ENCODE results near the gene ZDHHC19.
"Not testable (repeated sequence)": the region's sequence is repeated elsewhere in the genome, so short reads cannot be mapped to it uniquely, and the experiment has no call there.

The ZDHHC19 gene

GRCh38 chr3:196244166-196244565 is 33.0 kb upstream of the ZDHHC19 start:
- CTCF ChIA-PET; H3K9me3 ChIP-seq (ENCODE audit: control extremely low read depth in 1 of 5, control insufficient read depth in 4 of 5, insufficient read depth in 2 of 5, low read depth in 1 of 5, low read length in 4 of 5); POLR2A ChIA-PET; H3K4me3 ChIP-seq (ENCODE audit: control insufficient read depth in 1 of 7, extremely low read depth in 1 of 7, insufficient read depth in 4 of 7, low read depth in 2 of 7, low read length in 6 of 7); DNase-seq; H3K4me1 ChIP-seq (ENCODE audit: control extremely low read depth in 1 of 4, control insufficient read depth in 4 of 4, insufficient read depth in 4 of 4, low read length in 3 of 4); H3K27me3 ChIP-seq (replicated peaks in 2 of 5; ENCODE audit: control insufficient read depth in 4 of 5, insufficient read depth in 5 of 5, low read length in 4 of 5); H3K27ac ChIP-seq (ENCODE audit: insufficient read depth in 1 of 2, low read depth in 1 of 2, low read length in 2 of 2, poor library complexity in 1 of 2, severe bottlenecking in 2 of 2): not testable (repeated sequence)
- WGBS (ENCODE audit: insufficient coverage) = 98% methylated on average over 12 of the region's 34 CpGs
- peaks cover 21 to 47% (median 39%) of the 10 kb centered on the region in 4 experiments for H3K36me3 ChIP-seq (ENCODE audit: control insufficient read depth in 4 of 4, insufficient read depth in 4 of 4, low read length in 3 of 4)

- 50% methylated on average over 2 of the region's 8 CpGs for WGBS (ENCODE audit: insufficient coverage)
- no peaks in the 10 kb centered on the region for H3K9me3 ChIP-seq (ENCODE audit: control extremely low read depth in 1 of 5, control insufficient read depth in 4 of 5, insufficient read depth in 2 of 5, low read depth in 1 of 5, low read length in 4 of 5)
- H3K4me3 ChIP-seq (ENCODE audit: control insufficient read depth in 1 of 7, extremely low read depth in 1 of 7, insufficient read depth in 4 of 7, low read depth in 2 of 7, low read length in 6 of 7) = no peak overlapping the region
- POLR2A ChIA-PET = no interaction called here
- no peak for DNase-seq
- no peak overlapping the region for H3K27ac ChIP-seq (ENCODE audit: insufficient read depth in 1 of 2, low read depth in 1 of 2, low read length in 2 of 2, poor library complexity in 1 of 2, severe bottlenecking in 2 of 2)
- CTCF ChIA-PET = no interaction called here
- peaks cover 16 to 57% (median 44%) of the 10 kb centered on the region in 4 experiments for H3K36me3 ChIP-seq (ENCODE audit: control insufficient read depth in 4 of 4, insufficient read depth in 4 of 4, low read length in 3 of 4)
- no peaks in the 10 kb centered on the region for H3K4me1 ChIP-seq (ENCODE audit: control extremely low read depth in 1 of 4, control insufficient read depth in 4 of 4, insufficient read depth in 4 of 4, low read length in 3 of 4)
- H3K27me3 ChIP-seq (replicated peaks in 2 of 5; ENCODE audit: control insufficient read depth in 4 of 5, insufficient read depth in 5 of 5, low read length in 4 of 5) = no peaks in the 10 kb centered on the region
Observed at GRCh38 chr3:196241704-196242103, 30.5 kb upstream of the ZDHHC19 start.

GRCh38 chr3:196240424-196240823 is 29.2 kb upstream of the ZDHHC19 start:
- CTCF ChIA-PET = interaction anchor here (0.8 to 1.7 kb wide), 2 partner anchors 13 kb away, joined by 3 read pairs; no protein-coding TSS in a partner anchor
- 100% methylated on average over 1 of the region's 4 CpGs for WGBS (ENCODE audit: insufficient coverage)
- no peaks in the 10 kb centered on the region for H3K27me3 ChIP-seq (replicated peaks in 2 of 5; ENCODE audit: control insufficient read depth in 4 of 5, insufficient read depth in 5 of 5, low read length in 4 of 5)
- H3K4me3 ChIP-seq (ENCODE audit: control insufficient read depth in 1 of 7, extremely low read depth in 1 of 7, insufficient read depth in 4 of 7, low read depth in 2 of 7, low read length in 6 of 7) = no peak overlapping the region
- POLR2A ChIA-PET = no interaction called here
- peaks cover 0 to 3% (median 0%) of the 10 kb centered on the region in 4 experiments for H3K4me1 ChIP-seq (ENCODE audit: control extremely low read depth in 1 of 4, control insufficient read depth in 4 of 4, insufficient read depth in 4 of 4, low read length in 3 of 4)
- no peaks in the 10 kb centered on the region for H3K9me3 ChIP-seq (ENCODE audit: control extremely low read depth in 1 of 5, control insufficient read depth in 4 of 5, insufficient read depth in 2 of 5, low read depth in 1 of 5, low read length in 4 of 5)
- peaks cover 14 to 46% (median 34%) of the 10 kb centered on the region in 4 experiments for H3K36me3 ChIP-seq (ENCODE audit: control insufficient read depth in 4 of 4, insufficient read depth in 4 of 4, low read length in 3 of 4)
- no peak for DNase-seq
- no peak overlapping the region for H3K27ac ChIP-seq (ENCODE audit: insufficient read depth in 1 of 2, low read depth in 1 of 2, low read length in 2 of 2, poor library complexity in 1 of 2, severe bottlenecking in 2 of 2)

DNA sequence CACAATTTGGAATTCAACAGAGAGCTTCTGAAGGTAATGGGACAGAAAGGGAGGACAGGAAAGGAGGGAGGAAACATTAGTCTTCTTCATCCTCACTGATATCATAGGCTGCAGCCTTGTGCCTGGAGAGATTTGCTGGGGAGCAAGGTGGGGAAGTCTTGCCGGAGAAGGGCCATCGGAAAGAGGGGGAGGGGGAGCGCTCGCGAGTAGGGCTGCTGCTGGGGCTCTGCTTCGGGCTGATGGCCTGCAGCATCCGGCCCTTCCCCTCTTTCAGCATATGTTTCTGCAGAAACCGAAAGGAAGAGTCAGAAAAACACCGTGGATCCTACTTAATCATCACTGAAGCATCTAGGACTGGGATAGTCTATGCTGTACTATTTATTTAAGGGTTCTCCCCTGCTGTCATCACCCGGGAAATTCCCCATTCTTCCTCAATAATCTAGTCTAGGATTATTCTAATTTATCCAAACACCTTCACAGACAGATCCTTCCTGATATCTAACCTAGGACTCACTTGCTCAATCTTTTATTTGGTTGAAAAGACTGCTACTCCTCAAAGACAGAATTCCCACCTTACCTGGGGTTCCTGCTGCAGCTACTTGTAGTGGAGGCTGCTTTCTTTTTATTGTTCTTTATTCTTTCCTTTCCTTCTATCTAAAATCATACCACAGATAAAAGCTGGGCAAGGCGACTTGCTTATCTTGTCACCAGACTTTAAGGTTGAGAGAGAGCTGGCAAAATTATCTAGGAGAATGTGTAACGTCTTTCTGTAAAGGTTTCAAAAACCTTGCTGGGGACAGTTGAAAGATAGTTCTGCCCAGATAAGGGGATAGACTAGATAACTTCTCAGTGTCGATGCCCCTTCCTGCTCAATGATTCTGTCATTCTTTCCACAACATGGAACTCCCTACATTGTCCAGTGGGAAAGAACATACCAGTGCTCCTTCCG is 27.7 kb upstream of the ZDHHC19 start:
- Histone ChIP-seq H3K4me3 (ENCODE audit: control insufficient read depth in 1 of 7, extremely low read depth in 1 of 7, insufficient read depth in 4 of 7, low read depth in 2 of 7, low read length in 6 of 7) (no peak overlapping the region), H3K36me3 (ENCODE audit: control insufficient read depth in 4 of 4, insufficient read depth in 4 of 4, low read length in 3 of 4) (peaks cover 17 to 44% (median 33%) of the 10 kb centered on the region in 4 experiments), H3K27me3 (replicated peaks in 2 of 5; ENCODE audit: control insufficient read depth in 4 of 5, insufficient read depth in 5 of 5, low read length in 4 of 5) (no peaks in the 10 kb centered on the region), H3K4me1 (ENCODE audit: control extremely low read depth in 1 of 4, control insufficient read depth in 4 of 4, insufficient read depth in 4 of 4, low read length in 3 of 4) (peaks cover 0 to 3% (median 0%) of the 10 kb centered on the region in 4 experiments), H3K9me3 (ENCODE audit: control extremely low read depth in 1 of 5, control insufficient read depth in 4 of 5, insufficient read depth in 2 of 5, low read depth in 1 of 5, low read length in 4 of 5) (no peaks in the 10 kb centered on the region), H3K27ac (ENCODE audit: insufficient read depth in 1 of 2, low read depth in 1 of 2, low read length in 2 of 2, poor library complexity in 1 of 2, severe bottlenecking in 2 of 2) (no peak overlapping the region)
- 97% methylated on average over 11 of the region's 14 CpGs for WGBS (ENCODE audit: insufficient coverage)
- DNase-seq = no peak
- ChIA-PET POLR2A (no interaction called here), CTCF (interaction anchor here (0.6 kb wide), 1 partner anchor 16 kb away, joined by 3 read pairs; no protein-coding TSS in a partner anchor)

- ChIA-PET CTCF (no interaction called here), POLR2A (no interaction called here)
Observed at GRCh38 chr3:196237203-196237602, 26.0 kb upstream of the ZDHHC19 start.

GRCh38 chr3:196236223-196236622 is 25.0 kb upstream of the ZDHHC19 start:
- WGBS (ENCODE audit: insufficient coverage) = 97% methylated on average over 8 of the region's 8 CpGs
- ChIA-PET POLR2A (no interaction called here), CTCF (no interaction called here)
- Histone ChIP-seq H3K4me3 (ENCODE audit: control insufficient read depth in 1 of 7, extremely low read depth in 1 of 7, insufficient read depth in 4 of 7, low read depth in 2 of 7, low read length in 6 of 7) (no peak overlapping the region), H3K4me1 (ENCODE audit: control extremely low read depth in 1 of 4, control insufficient read depth in 4 of 4, insufficient read depth in 4 of 4, low read length in 3 of 4) (peaks cover 0 to 3% (median 0%) of the 10 kb centered on the region in 4 experiments), H3K27ac (ENCODE audit: insufficient read depth in 1 of 2, low read depth in 1 of 2, low read length in 2 of 2, poor library complexity in 1 of 2, severe bottlenecking in 2 of 2) (no peak overlapping the region), H3K27me3 (replicated peaks in 2 of 5; ENCODE audit: control insufficient read depth in 4 of 5, insufficient read depth in 5 of 5, low read length in 4 of 5) (no peaks in the 10 kb centered on the region), H3K9me3 (ENCODE audit: control extremely low read depth in 1 of 5, control insufficient read depth in 4 of 5, insufficient read depth in 2 of 5, low read depth in 1 of 5, low read length in 4 of 5) (no peaks in the 10 kb centered on the region), H3K36me3 (ENCODE audit: control insufficient read depth in 4 of 4, insufficient read depth in 4 of 4, low read length in 3 of 4) (peaks cover 7 to 32% (median 19%) of the 10 kb centered on the region in 4 experiments)
- DNase-seq = no peak

More at GRCh38 chr3:196237203-196237602, 26.0 kb upstream of the ZDHHC19 start:
- WGBS (ENCODE audit: insufficient coverage) = 95% methylated on average over 2 of the region's 5 CpGs
- no peak for DNase-seq
- Histone ChIP-seq H3K27ac (ENCODE audit: insufficient read depth in 1 of 2, low read depth in 1 of 2, low read length in 2 of 2, poor library complexity in 1 of 2, severe bottlenecking in 2 of 2) (no peak overlapping the region), H3K9me3 (ENCODE audit: control extremely low read depth in 1 of 5, control insufficient read depth in 4 of 5, insufficient read depth in 2 of 5, low read depth in 1 of 5, low read length in 4 of 5) (no peaks in the 10 kb centered on the region), H3K4me3 (ENCODE audit: control insufficient read depth in 1 of 7, extremely low read depth in 1 of 7, insufficient read depth in 4 of 7, low read depth in 2 of 7, low read length in 6 of 7) (no peak overlapping the region), H3K4me1 (ENCODE audit: control extremely low read depth in 1 of 4, control insufficient read depth in 4 of 4, insufficient read depth in 4 of 4, low read length in 3 of 4) (peaks cover 0 to 3% (median 0%) of the 10 kb centered on the region in 4 experiments), H3K27me3 (replicated peaks in 2 of 5; ENCODE audit: control insufficient read depth in 4 of 5, insufficient read depth in 5 of 5, low read length in 4 of 5) (no peaks in the 10 kb centered on the region), H3K36me3 (ENCODE audit: control insufficient read depth in 4 of 4, insufficient read depth in 4 of 4, low read length in 3 of 4) (peaks cover 15 to 41% (median 28%) of the 10 kb centered on the region in 4 experiments)

Data from common myeloid progenitor, CD34-positive (primary cell).